HG02970 (cell line): Measurements from ENCODE around the gene LARGE1.
"Not testable (repeated sequence)": the region's sequence is repeated elsewhere in the genome, so short reads cannot be mapped to it uniquely, and the experiment has no call there.

Experiments used
- ATAC-seq: cut with Tn5 transposase; IDR thresholded peaks from one replicate; pipeline ENCODE4 v1.9.1; 2021; ENCODE audit warnings: mild to moderate bottlenecking, moderate library complexity, moderate number of reproducible peaks; ENCODE audit not compliant: unreplicated experiment, low FRiP score

Gene LARGE1

DNA sequence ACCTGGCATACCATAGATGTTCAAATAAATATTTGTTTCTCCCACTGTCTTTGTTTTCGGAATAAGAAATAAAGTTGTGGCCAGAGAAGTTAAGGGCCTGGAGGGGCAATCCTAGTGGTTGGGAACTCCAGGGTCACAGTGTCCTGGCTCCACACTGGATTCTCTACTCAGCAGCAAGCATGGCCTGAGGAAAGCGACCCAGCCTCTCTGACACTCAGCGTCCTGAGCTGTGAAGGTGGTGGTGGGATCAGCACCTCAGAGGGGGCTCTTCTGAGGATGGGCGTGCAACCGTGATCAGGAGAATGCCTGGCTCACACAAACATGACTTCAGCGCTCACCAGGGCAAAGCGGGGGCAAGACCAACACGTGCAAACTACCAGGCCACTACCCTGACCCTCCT lies 59.9 kb downstream of the LARGE1 start:
- no peak for ATAC-seq

- no peak for ATAC-seq
These were observed 61.0 kb downstream of the LARGE1 start for GRCh38 chr22:33859311-33859710.

- ATAC-seq: not testable (repeated sequence)
These were observed 61.6 kb downstream of the LARGE1 start for GRCh38 chr22:33858653-33859052.

DNA sequence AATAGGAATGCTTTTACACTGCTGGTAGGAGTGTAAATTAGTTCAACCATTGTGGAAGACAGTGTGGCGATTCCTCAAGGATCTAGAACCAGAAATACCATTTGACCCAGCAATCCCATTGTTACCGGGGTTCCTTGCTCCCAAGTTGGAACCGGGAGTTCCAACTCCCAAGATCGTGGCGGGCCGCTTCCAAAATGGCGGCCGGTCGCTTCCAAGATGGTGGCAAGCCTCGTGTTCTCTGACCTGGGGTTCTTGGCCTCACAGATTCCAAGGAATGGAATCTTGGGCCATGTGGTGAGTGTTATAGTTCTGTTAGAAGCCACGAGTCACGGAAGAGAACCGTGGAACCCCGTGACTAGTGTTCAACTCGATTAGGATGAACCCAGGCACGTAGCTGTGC lies 62.5 kb downstream of the LARGE1 start:
- not testable (repeated sequence) for ATAC-seq

- no peak for ATAC-seq
These were observed 65.6 kb downstream of the LARGE1 start for GRCh38 chr22:33854724-33855123.

DNA sequence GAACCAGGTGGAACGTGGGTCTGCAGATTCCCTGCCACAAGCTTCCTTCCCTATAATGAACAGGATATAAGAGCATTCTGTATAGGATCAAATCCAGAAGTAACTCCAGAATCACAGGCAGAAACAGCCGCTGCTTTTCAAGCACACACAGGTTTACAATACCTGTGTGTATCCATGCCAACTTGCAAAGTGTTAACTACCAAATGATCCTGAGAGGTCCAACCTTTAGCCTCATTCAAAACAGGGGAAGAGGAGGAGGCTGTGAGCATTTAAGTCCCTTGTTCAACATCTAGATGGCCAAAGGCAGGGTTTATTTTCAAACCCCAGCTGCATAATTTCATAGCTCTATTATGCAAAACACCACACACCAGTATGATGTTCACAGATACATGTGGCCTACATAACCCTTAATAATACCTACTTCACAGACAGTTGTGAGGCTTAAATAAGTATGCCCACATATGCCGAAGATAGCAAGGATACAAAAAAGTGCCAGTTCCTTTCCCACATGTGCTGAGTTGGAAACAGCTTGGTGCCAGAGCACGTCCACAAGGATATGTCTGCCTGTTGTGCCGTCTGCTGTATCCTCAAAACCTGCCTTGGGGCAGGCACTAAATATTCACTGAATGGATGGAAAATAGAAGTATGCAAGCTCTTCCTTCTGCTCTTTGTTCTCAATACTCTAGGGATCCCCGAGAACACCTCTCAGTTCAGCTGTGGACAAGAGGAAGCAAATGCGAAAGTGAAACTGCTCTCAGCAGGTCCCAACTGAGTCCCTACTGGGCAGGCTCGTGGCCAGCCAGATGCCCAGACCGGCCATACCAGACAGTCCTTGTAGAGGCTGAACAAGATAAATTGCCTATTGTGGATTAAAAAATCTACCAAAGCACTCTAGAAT lies 66.8 kb downstream of the LARGE1 start:
- ATAC-seq: no peak

GRCh38 chr22:33851821-33852384 lies 68.4 kb downstream of the LARGE1 start:
- ATAC-seq: no peak

DNA sequence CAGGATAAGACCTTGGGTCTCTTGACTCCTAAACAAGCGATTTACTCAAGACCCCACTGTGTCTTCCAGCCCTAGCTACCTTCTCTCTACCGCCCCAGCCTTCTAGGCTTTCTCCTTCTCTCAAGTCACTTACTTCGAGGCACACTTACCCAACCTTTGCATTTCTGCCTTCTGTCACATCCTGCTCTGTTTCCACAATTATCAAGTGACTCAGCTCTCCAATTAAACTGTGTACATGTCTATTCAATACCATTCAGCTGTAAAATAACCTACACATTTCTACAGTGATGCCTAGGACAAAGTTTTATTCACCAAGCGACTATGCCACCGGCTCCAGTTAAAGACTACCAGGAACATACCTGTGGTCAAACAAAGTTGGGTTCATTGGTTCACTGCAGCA lies 69.0 kb downstream of the LARGE1 start:
- no peak for ATAC-seq

DNA sequence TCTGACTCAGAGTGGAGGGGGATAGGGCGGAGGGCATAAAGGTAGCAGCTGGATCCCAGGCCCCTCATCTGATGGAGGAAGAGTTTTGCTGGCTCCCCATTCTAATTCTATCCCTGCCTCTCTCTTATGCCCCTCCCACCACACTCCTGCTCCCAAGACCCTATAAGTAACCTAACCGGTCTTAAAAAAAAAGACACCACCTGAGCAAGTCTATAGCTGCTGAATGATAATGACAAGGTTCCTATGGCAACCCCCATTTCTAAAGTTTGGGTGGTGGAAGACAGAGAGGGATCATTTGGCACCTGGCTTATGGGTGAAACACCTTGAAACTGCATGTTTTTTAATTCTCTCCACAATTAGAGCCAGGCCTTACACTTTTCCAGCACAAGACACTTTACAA lies 69.6 kb downstream of the LARGE1 start:
- no peak for ATAC-seq

- no peak for ATAC-seq
These were observed 70.1 kb downstream of the LARGE1 start for GRCh38 chr22:33850193-33850592.

DNA sequence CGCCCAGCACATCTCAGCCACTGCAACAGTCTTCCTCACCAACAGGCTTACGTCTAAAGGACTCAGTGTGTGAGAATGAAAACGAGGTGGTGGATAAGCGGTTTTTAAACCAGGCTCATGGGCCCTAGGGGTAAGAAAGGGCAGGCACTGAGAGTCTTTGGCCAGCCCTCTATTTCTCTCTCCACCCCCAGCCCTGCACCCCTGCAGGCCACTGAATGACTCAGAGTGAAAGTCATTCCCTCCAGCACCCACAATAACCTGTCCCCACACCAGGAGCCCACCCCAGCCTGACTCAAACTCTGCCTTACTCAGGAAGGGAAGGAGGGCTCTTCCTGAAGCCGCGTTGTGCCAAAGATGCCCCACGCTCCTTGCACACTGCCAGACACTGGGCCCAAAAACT lies 72.0 kb downstream of the LARGE1 start:
- ATAC-seq: no peak

GRCh38 chr22:33844273-33844672 lies 76.0 kb downstream of the LARGE1 start:
- no peak for ATAC-seq

DNA sequence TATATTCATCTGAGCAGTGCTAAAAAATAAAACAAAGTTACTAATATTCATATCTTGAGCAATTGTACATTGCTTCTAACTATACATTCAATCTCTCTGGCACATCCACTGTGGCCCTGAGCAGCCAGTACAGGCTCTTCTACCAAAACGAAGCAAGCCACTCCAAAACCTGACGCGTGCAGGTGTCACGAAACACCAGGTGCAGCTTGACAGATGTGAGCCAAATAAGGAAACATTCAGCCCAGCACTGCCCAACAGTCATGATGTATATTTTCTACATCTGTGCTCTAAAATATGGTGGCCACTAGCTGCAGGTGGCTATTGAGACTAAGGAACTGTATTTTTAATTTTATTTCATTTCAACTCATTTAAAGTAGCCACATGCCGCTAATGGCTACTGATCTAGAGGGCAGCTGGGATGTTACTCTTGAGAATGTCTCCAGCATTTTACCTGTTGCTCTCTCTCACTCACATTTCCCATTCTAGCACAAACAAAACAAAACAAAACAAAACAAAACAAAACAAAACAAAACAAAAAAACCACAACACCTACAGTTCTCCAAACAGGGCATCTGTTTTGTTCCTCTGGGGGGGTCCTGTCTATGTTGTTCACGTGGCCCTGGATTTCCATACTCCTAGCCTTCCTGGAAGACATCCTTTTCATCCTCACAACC lies 77.7 kb downstream of the LARGE1 start:
- ATAC-seq: no peak

- no peak for ATAC-seq
These were observed 78.3 kb downstream of the LARGE1 start for GRCh38 chr22:33842006-33842354.

GRCh38 chr22:33841281-33842005 lies 78.8 kb downstream of the LARGE1 start:
- ATAC-seq: no peak

GRCh38 chr22:33838644-33839043 lies 81.6 kb downstream of the LARGE1 start:
- ATAC-seq: no peak

GRCh38 chr22:33837826-33838225 lies 82.5 kb downstream of the LARGE1 start:
- no peak for ATAC-seq

DNA sequence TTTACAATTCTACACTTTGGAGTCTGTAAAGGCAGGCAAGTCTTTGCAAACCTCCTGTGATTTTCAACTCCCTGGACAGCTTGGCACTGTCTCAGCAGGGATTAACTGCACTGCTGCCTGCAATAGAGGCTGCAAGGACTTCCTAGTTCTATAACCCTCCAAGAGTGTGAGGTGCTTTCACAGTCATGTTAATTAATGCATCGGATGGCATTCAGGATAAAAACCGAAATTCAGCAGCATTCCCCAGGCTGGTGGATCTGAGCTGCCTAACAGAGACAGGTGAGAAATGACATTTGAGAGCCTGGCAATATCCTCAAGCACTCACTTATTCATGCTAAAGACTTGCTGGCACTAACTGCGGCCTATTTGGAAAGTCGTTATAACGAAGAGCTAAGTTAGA lies 85.0 kb downstream of the LARGE1 start:
- ATAC-seq: no peak

- ATAC-seq: no peak
These were observed 87.6 kb downstream of the LARGE1 start for GRCh38 chr22:33832558-33833151.

DNA sequence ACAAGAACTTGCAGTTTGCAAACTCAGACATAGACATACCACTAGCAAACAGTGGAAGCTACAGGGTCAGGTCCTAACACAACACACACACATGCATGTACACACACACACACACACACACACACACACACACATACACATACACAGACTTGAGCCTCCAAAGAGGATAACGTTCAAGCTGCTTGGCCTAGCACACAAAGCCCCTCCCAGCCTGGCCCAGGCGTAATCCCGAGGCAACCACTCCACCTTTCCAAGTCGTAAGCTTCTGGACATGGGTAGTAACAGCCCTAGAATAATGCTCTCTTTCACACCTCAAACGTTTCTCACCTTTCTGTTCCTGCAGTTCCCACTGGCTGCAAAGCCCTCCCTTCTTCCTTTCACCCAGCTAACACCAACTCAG lies 88.6 kb downstream of the LARGE1 start:
- ATAC-seq: no peak

- no peak for ATAC-seq
These were observed 89.1 kb downstream of the LARGE1 start for GRCh38 chr22:33831207-33831606.
